GM23338 (cell line): ENCODE measurements around the gene MMP28. TPM values are rescaled to one million over a fixed set of nuclear protein-coding genes. Genes with fewer than 3 reads are reported as not detected.

Experiments
- ATAC-seq: fragments of 200-7000 bp; cut with Tn5 transposase; 3 replicates; pipeline ENCODE4 v1.9.1; 2020
- DNase-seq: peaks from one replicate; pipeline ENCODE4 v3.0.0-alpha.2; 2015; ENCODE audit warnings: low spot score
- H2AFZ ChIP-seq: fragments of 200-600 bp; sonication (generic); 2 replicates; pipeline ENCODE4 v1.8.0; 2016; ENCODE audit warnings: antibody characterized with exemption, mild to moderate bottlenecking, moderate library complexity
- H3F3A ChIP-seq: fragments of 200-600 bp; sonication (generic); replicated peaks from 2 replicates; pipeline ENCODE4 v1.8.0; 2017; ENCODE audit warnings: antibody characterized with exemption, mixed run types, low read depth
- H3K27ac ChIP-seq: fragments of 200-600 bp; sonication (generic); 2 replicates; pipeline ENCODE4 v1.6.1; 2016; ENCODE audit warnings: low read depth
- H3K27me3 ChIP-seq: fragments of 200-600 bp; sonication (generic); 2 replicates; pipeline ENCODE4 v1.8.0; 2016; ENCODE audit warnings: mild to moderate bottlenecking, mixed run types, moderate library complexity; ENCODE audit not compliant: insufficient read depth
- H3K36me3 ChIP-seq: fragments of 200-600 bp; sonication (generic); 2 replicates; pipeline ENCODE4 v1.8.0; 2016; ENCODE audit warnings: mild to moderate bottlenecking; ENCODE audit not compliant: insufficient read depth
- H3K4me1 ChIP-seq: fragments of 200-600 bp; sonication (generic); 2 replicates; pipeline ENCODE4 v1.8.0; 2016; ENCODE audit warnings: mild to moderate bottlenecking, moderate library complexity; ENCODE audit not compliant: insufficient read depth
- H3K4me2 ChIP-seq: fragments of 200-600 bp; sonication (generic); 2 replicates; pipeline ENCODE4 v1.7.1; 2017; ENCODE audit warnings: mixed run types
- H3K4me3 ChIP-seq: fragments of 200-600 bp; sonication (generic); 2 replicates; pipeline ENCODE4 v1.6.1; 2016; ENCODE audit warnings: mixed run types
- H3K79me2 ChIP-seq: fragments of 200-600 bp; sonication (generic); replicated peaks from 2 replicates; pipeline ENCODE4 v1.8.0; 2017; ENCODE audit warnings: mild to moderate bottlenecking; ENCODE audit not compliant: insufficient read depth
- H3K9me2 ChIP-seq: fragments of 200-600 bp; sonication (generic); 2 replicates; pipeline ENCODE4 v1.8.0; 2017; ENCODE audit not compliant: insufficient read depth
- H4K20me1 ChIP-seq: fragments of 200-600 bp; sonication (generic); replicated peaks from 2 replicates; pipeline ENCODE4 v1.8.0; 2017; ENCODE audit warnings: mild to moderate bottlenecking; ENCODE audit not compliant: insufficient read depth
- H3K27ac Mint-ChIP-seq: 2 replicates; pipeline ENCODE4 v1.8.0; 2020; ENCODE audit warnings: inconsistent platforms, mild to moderate bottlenecking, moderate library complexity, mixed read lengths
- H3K27me3 Mint-ChIP-seq: 3 replicates; pipeline ENCODE4 v1.8.0; 2022; ENCODE audit warnings: low read depth, mild to moderate bottlenecking, moderate library complexity, mixed read lengths, inconsistent platforms; ENCODE audit not compliant: insufficient read depth, poor library complexity
- H3K36me3 Mint-ChIP-seq: 3 replicates; pipeline ENCODE4 v1.8.0; 2021; ENCODE audit warnings: low read depth, mild to moderate bottlenecking, inconsistent platforms, moderate library complexity, mixed read lengths
- H3K4me1 Mint-ChIP-seq: 3 replicates; pipeline ENCODE4 v1.8.0; 2020; ENCODE audit warnings: mild to moderate bottlenecking, inconsistent platforms, mixed read lengths
- H3K4me3 Mint-ChIP-seq: 3 replicates; pipeline ENCODE4 v1.8.0; 2021; ENCODE audit warnings: moderate library complexity, mild to moderate bottlenecking, inconsistent platforms, mixed read lengths
- H3K9me3 Mint-ChIP-seq: 3 replicates; pipeline ENCODE4 v1.8.0; 2020; ENCODE audit warnings: moderate library complexity, mild to moderate bottlenecking, inconsistent platforms, mixed read lengths
- CREB1 ChIP-seq: fragments of 250-450 bp; sonication (Bioruptor Pico); IDR thresholded peaks from 2 replicates; pipeline ENCODE4 v1.5.0; 2020; ENCODE audit warnings: low read depth, mild to moderate bottlenecking, moderate library complexity
- CTCF ChIP-seq, 2 experiments: fragments of 200-600 bp in 1 of 2; sonication (generic) in 1 of 2; conservative IDR thresholded peaks; 2 replicates each; pipeline versions ENCODE4 v1.5.1 to v1.6.1; 2016 to 2017; ENCODE audit warnings: antibody characterized with exemption in 2 of 2, low read depth in 2 of 2, mild to moderate bottlenecking in 2 of 2, moderate library complexity in 1 of 2
- ETS1 ChIP-seq: IDR thresholded peaks from 2 replicates; pipeline ENCODE4 v1.6.1; 2016; ENCODE audit warnings: antibody characterized with exemption
- EZH2 ChIP-seq: fragments of 200-600 bp; sonication (generic); IDR thresholded peaks from one replicate; pipeline ENCODE4 v1.8.0; 2017; ENCODE audit warnings: antibody characterized with exemption, mild to moderate bottlenecking, low read depth; ENCODE audit not compliant: unreplicated experiment
- EZH2phosphoT487 ChIP-seq: fragments of 200-600 bp; sonication (generic); IDR thresholded peaks from one replicate; pipeline ENCODE4 v1.8.1; 2018; ENCODE audit warnings: antibody characterized with exemption; ENCODE audit not compliant: unreplicated experiment
- JUNB ChIP-seq: IDR thresholded peaks from one replicate; pipeline ENCODE4 v1.6.1; 2016; ENCODE audit warnings: antibody characterized with exemption; ENCODE audit not compliant: unreplicated experiment
- NANOG ChIP-seq: IDR thresholded peaks from 2 replicates; pipeline ENCODE4 v1.6.1; 2016; ENCODE audit warnings: antibody characterized with exemption, borderline replicate concordance
- POLR2AphosphoS5 ChIP-seq: IDR thresholded peaks from 2 replicates; pipeline ENCODE4 v1.6.1; 2016; ENCODE audit warnings: antibody characterized with exemption, low read depth
- REST ChIP-seq: IDR thresholded peaks from one replicate; pipeline ENCODE4 v1.6.1; 2018; ENCODE audit warnings: antibody characterized with exemption; ENCODE audit not compliant: unreplicated experiment
- STAT1 ChIP-seq: IDR thresholded peaks from one replicate; pipeline ENCODE4 v1.6.1; 2016; ENCODE audit warnings: antibody characterized with exemption; ENCODE audit not compliant: unreplicated experiment
- ZNF114 ChIP-seq: fragments of 250-450 bp; sonication (Bioruptor Pico); IDR thresholded peaks from 2 replicates; pipeline ENCODE4 v1.5.0; 2020; ENCODE audit warnings: mild to moderate bottlenecking, moderate library complexity
- ZNF331 ChIP-seq: fragments of 250-450 bp; sonication (Bioruptor Pico); IDR thresholded peaks from 2 replicates; pipeline ENCODE4 v1.5.0; 2020; ENCODE audit warnings: low read depth, mild to moderate bottlenecking, moderate library complexity
- ZNF462 ChIP-seq: fragments of 250-450 bp; sonication (Bioruptor Pico); IDR thresholded peaks from 2 replicates; pipeline ENCODE4 v1.5.0; 2020; ENCODE audit warnings: mild to moderate bottlenecking, moderate library complexity
- polyA plus RNA-seq: library from polyadenylated mRNA; unstranded; fragments of >200 nt; fragmentation: Nextera tagmentation; extraction: Ambion mirVana; gene quantifications from 2 replicates; pipeline ENCODE4 v1.2.1, GENCODE V29; 2016
- total RNA-seq: library from RNA; depleted of rRNA; stranded (reverse); fragments of >200 nt; shearing (Covaris generic); gene quantifications from 2 replicates; pipeline ENCODE4 v1.2.3, GENCODE V29; 2014

Gene MMP28
- total and polyA plus RNA-seq, 2 experiments from 2014 or later, result not detected

- Histone ChIP-seq H3K4me3 (no peak overlapping the region), H3K4me1 (no peaks in the 10 kb centered on the region), H2AFZ (no peak overlapping the region), H3K36me3 (no peaks in the 10 kb centered on the region), H3K27me3 (no peaks in the 10 kb centered on the region), H3K27ac (no peak overlapping the region), H3F3A (no peaks in the 10 kb centered on the region), H3K9me2 (no peaks in the 10 kb centered on the region), H4K20me1 (no peaks in the 10 kb centered on the region), H3K79me2 (no peaks in the 10 kb centered on the region), H3K4me2 (no peak overlapping the region)
- ATAC-seq, result no peak
- no peak overlapping the region for H3K27ac Mint-ChIP-seq
- DNase-seq, result no peak
- H3K27me3 Mint-ChIP-seq, result peaks cover 3% of the 10 kb centered on the region
- H3K4me3 Mint-ChIP-seq, result no peak overlapping the region; the same call in 2 of the 3 replicates
- H3K9me3 Mint-ChIP-seq, result no peaks in the 10 kb centered on the region
- no peaks in the 10 kb centered on the region for H3K4me1 Mint-ChIP-seq
- H3K36me3 Mint-ChIP-seq, result no peaks in the 10 kb centered on the region
- TF ChIP-seq POLR2AphosphoS5 (no peak), REST (no peak), ZNF331 (no peak), ETS1 (no peak), ZNF114 (CRISPR knock-in tag) (no peak), CREB1 (CRISPR knock-in tag) (no peak), CTCF (conservative IDR thresholded peaks at IDR 0.05; ENCODE audit: low read depth in 2 of 2) (no peak), EZH2 (no peak), EZH2phosphoT487 (no peak), JUNB (no peak), STAT1 (no peak), ZNF462 (CRISPR knock-in tag) (no peak), NANOG (no peak)
Measured at GRCh38 chr17:35780950-35781349, 14.5 kb downstream of the MMP28 start.
